Neural cell (in vitro differentiated cells): ENCODE data around the gene SLC44A1. TPM values are rescaled to one million over a fixed set of nuclear protein-coding genes. Genes with fewer than 3 reads are reported as not detected.

Experiments
- H2AFZ ChIP-seq: fragments of 200-600, 300-800 bp; sonication (generic), shearing (Covaris generic); 2 replicates; pipeline ENCODE4 v1.6.0; 2014; ENCODE audit warnings: low read depth, mild to moderate bottlenecking, antibody characterized with exemption, low read length, moderate library complexity
- H3F3A ChIP-seq: fragments of 200-600 bp; shearing (Covaris generic); 2 replicates; pipeline ENCODE4 v1.6.1; 2016; ENCODE audit warnings: mild to moderate bottlenecking, moderate library complexity, mixed read lengths, antibody characterized with exemption, low read length; ENCODE audit not compliant: insufficient read depth, poor library complexity, severe bottlenecking
- H3K27ac ChIP-seq: fragments of 200-600, 300-800 bp; sonication (generic), shearing (Covaris generic); 2 replicates; pipeline ENCODE4 v1.5.1; 2014; ENCODE audit warnings: mild to moderate bottlenecking, low read length, moderate library complexity
- H3K27me3 ChIP-seq: fragments of 300-800, 200-600 bp; sonication (generic), shearing (Covaris generic); 2 replicates; pipeline ENCODE4 v1.6.0; 2014; ENCODE audit warnings: mild to moderate bottlenecking, low read depth, low read length, moderate library complexity; ENCODE audit not compliant: insufficient read depth
- H3K36me3 ChIP-seq: fragments of 300-800, 200-600 bp; sonication (generic), shearing (Covaris generic); 2 replicates; pipeline ENCODE4 v1.5.1; 2014; ENCODE audit warnings: mild to moderate bottlenecking, antibody characterized with exemption, low read length, moderate library complexity; ENCODE audit not compliant: insufficient read depth
- H3K4me2 ChIP-seq: fragments of 300-800, 200-600 bp; sonication (generic), shearing (Covaris generic); 2 replicates; pipeline ENCODE4 v1.6.0; 2014; ENCODE audit warnings: mild to moderate bottlenecking, low read length
- H3K4me3 ChIP-seq: fragments of 300-800, 200-600 bp; sonication (generic), shearing (Covaris generic); 2 replicates; pipeline ENCODE4 v1.5.1; 2014; ENCODE audit warnings: mild to moderate bottlenecking, low read length, moderate library complexity
- H3K79me2 ChIP-seq: fragments of 200-600 bp; shearing (Covaris generic); replicated peaks from 2 replicates; pipeline ENCODE4 v1.6.0; 2014; ENCODE audit warnings: mild to moderate bottlenecking, low read length, moderate library complexity; ENCODE audit not compliant: insufficient read depth
- H3K9ac ChIP-seq: fragments of 300-800, 200-600 bp; sonication (generic), shearing (Covaris generic); 2 replicates; pipeline ENCODE4 v1.6.1; 2016; ENCODE audit warnings: mild to moderate bottlenecking, low read length, mixed read lengths
- H3K9me2 ChIP-seq: fragments of 200-600 bp; shearing (Covaris generic); 2 replicates; pipeline ENCODE4 v1.6.1; 2016; ENCODE audit warnings: mild to moderate bottlenecking, low read length, mixed read lengths; ENCODE audit not compliant: insufficient read depth
- H3K9me3 ChIP-seq: fragments of 200-600, 300-800 bp; sonication (generic), shearing (Covaris generic); 2 replicates; pipeline ENCODE4 v1.6.1; 2016; ENCODE audit warnings: mild to moderate bottlenecking, mixed run types, low read length, moderate library complexity, mixed read lengths
- H4K20me1 ChIP-seq: fragments of 200-600 bp; shearing (Covaris generic); 2 replicates; pipeline ENCODE4 v1.6.1; 2016; ENCODE audit warnings: mild to moderate bottlenecking, mixed run types; ENCODE audit not compliant: insufficient read depth
- CTCF ChIP-seq: fragments of 450-650 bp; IDR thresholded peaks from 2 replicates; pipeline ENCODE4 v1.5.1; 2014; ENCODE audit warnings: antibody characterized with exemption, mild to moderate bottlenecking, moderate library complexity; ENCODE audit not compliant: poor library complexity, severe bottlenecking
- EP300 ChIP-seq: fragments of 450-650 bp; conservative IDR thresholded peaks from 2 replicates; pipeline ENCODE4 v1.6.1; 2014; ENCODE audit warnings: antibody characterized with exemption, mild to moderate bottlenecking, moderate library complexity; ENCODE audit not compliant: poor library complexity, severe bottlenecking
- EZH2 ChIP-seq: fragments of 200-600, 300-800 bp; shearing (Covaris generic), sonication (generic); IDR thresholded peaks from 2 replicates; pipeline ENCODE4 v1.6.1; 2014; ENCODE audit warnings: antibody characterized with exemption, low read length, borderline replicate concordance, mild to moderate bottlenecking; ENCODE audit not compliant: insufficient read depth, poor library complexity, severe bottlenecking
- MXI1 ChIP-seq: fragments of 450-650 bp; conservative IDR thresholded peaks from 2 replicates; pipeline ENCODE4 v1.6.1; 2014; ENCODE audit warnings: antibody characterized with exemption, mild to moderate bottlenecking; ENCODE audit not compliant: poor library complexity, severe bottlenecking
- POLR2AphosphoS5 ChIP-seq: IDR thresholded peaks from 2 replicates; pipeline ENCODE4 v1.6.1; 2012
- RAD21 ChIP-seq: fragments of 450-650 bp; conservative IDR thresholded peaks from 2 replicates; pipeline ENCODE4 v1.6.1; 2014; ENCODE audit warnings: antibody characterized with exemption, mild to moderate bottlenecking, moderate library complexity
- REST ChIP-seq: IDR thresholded peaks from 2 replicates; pipeline ENCODE4 v1.6.1; 2012; ENCODE audit warnings: borderline replicate concordance
- SMC3 ChIP-seq: fragments of 450-650 bp; conservative IDR thresholded peaks from 2 replicates; pipeline ENCODE4 v1.6.1; 2014; ENCODE audit warnings: antibody characterized with exemption, mild to moderate bottlenecking, moderate library complexity; ENCODE audit not compliant: poor library complexity
- TAF1 ChIP-seq: IDR thresholded peaks from 2 replicates; pipeline ENCODE4 v1.6.1; 2012; ENCODE audit warnings: low read depth
- polyA plus RNA-seq: library from polyadenylated mRNA; depleted of rRNA; stranded (reverse); fragments of >200 nt; gene quantifications from 2 replicates; pipeline ENCODE4 v1.2.3, GENCODE V29; 2014

SLC44A1 gene
- polyA plus RNA-seq, 1 donor from 2014 or later = 3.9 TPM

GRCh38 chr9:105438141-105438806 is 193.8 kb downstream of the SLC44A1 start:
- Histone ChIP-seq H3K4me3 (no peak overlapping the region), H3K9ac (no peak overlapping the region), H3K27me3 (no peaks in the 10 kb centered on the region), H3K27ac (no peak overlapping the region), H3K9me3 (no peaks in the 10 kb centered on the region), H3K36me3 (no peaks in the 10 kb centered on the region), H3K9me2 (no peaks in the 10 kb centered on the region), H3K79me2 (no peaks in the 10 kb centered on the region), H2AFZ (no peak overlapping the region), H4K20me1 (no peaks in the 10 kb centered on the region), H3K4me2 (no peak overlapping the region), H3F3A (no peaks in the 10 kb centered on the region)
- TF ChIP-seq CTCF (no peak), RAD21 (no peak), EP300 (no peak)

- no peaks in the 10 kb centered on the region for H4K20me1 ChIP-seq
- H3K36me3 ChIP-seq = no peaks in the 10 kb centered on the region
- H3F3A ChIP-seq = no peaks in the 10 kb centered on the region
- H3K9ac ChIP-seq = no peak overlapping the region
- TF ChIP-seq EP300 (no peak), EZH2 (no peak), TAF1 (no peak), SMC3 (no peak), POLR2AphosphoS5 (no peak), MXI1 (no peak), CTCF (no peak), REST (no peak), RAD21 (no peak)
- no peak overlapping the region for H2AFZ ChIP-seq
- no peak overlapping the region for H3K27ac ChIP-seq
- no peaks in the 10 kb centered on the region for H3K27me3 ChIP-seq
- no peaks in the 10 kb centered on the region for H3K9me3 ChIP-seq
- no peaks in the 10 kb centered on the region for H3K79me2 ChIP-seq
- H3K4me3 ChIP-seq = no peak overlapping the region
- H3K4me2 ChIP-seq = no peak overlapping the region
- H3K9me2 ChIP-seq = no peaks in the 10 kb centered on the region
Observed at GRCh38 chr9:105439428-105439827, 195.0 kb downstream of the SLC44A1 start.
